ENCODE results near the gene OR2T8.

OR2T8 gene

GRCh38 chr1:247905181-247905580 lies 14.9 kb upstream of the OR2T8 start:
- no peak for TF ChIP-seq CTCF (IDR thresholded peaks at IDR 0.05; ENCODE audit: borderline replicate concordance, control extremely low read depth, extremely low read depth, insufficient read depth, missing control alignments)
- in situ Hi-C loops (cut with MboI; ENCODE audit: low sequenced_read_pairs, unreplicated experiment): no loop called here
- DNase-seq (ENCODE audit: low spot score): no peak

- TF ChIP-seq CTCF (IDR thresholded peaks at IDR 0.05; ENCODE audit: borderline replicate concordance, control extremely low read depth, extremely low read depth, insufficient read depth, missing control alignments): no peak
- DNase-seq (ENCODE audit: low spot score): no peak
- in situ Hi-C loops (cut with MboI; ENCODE audit: low sequenced_read_pairs, unreplicated experiment): no loop called here
Observed at GRCh38 chr1:247905910-247906503, 14.0 kb upstream of the OR2T8 start.

GRCh38 chr1:247906504-247907047 lies 13.5 kb upstream of the OR2T8 start:
- no peak for DNase-seq (ENCODE audit: low spot score)
- in situ Hi-C loops (cut with MboI; ENCODE audit: low sequenced_read_pairs, unreplicated experiment): no loop called here
- no peak for TF ChIP-seq CTCF (IDR thresholded peaks at IDR 0.05; ENCODE audit: borderline replicate concordance, control extremely low read depth, extremely low read depth, insufficient read depth, missing control alignments)

- no peak for TF ChIP-seq CTCF (IDR thresholded peaks at IDR 0.05; ENCODE audit: borderline replicate concordance, control extremely low read depth, extremely low read depth, insufficient read depth, missing control alignments)
- in situ Hi-C loops (cut with MboI; ENCODE audit: low sequenced_read_pairs, unreplicated experiment): no loop called here
- no peak for DNase-seq (ENCODE audit: low spot score)
Observed at GRCh38 chr1:247908766-247909165, 11.3 kb upstream of the OR2T8 start.

- no peak for DNase-seq (ENCODE audit: low spot score)
- in situ Hi-C loops (cut with MboI; ENCODE audit: low sequenced_read_pairs, unreplicated experiment): no loop called here
- no peak for TF ChIP-seq CTCF (IDR thresholded peaks at IDR 0.05; ENCODE audit: borderline replicate concordance, control extremely low read depth, extremely low read depth, insufficient read depth, missing control alignments)
Observed at GRCh38 chr1:247913786-247914185, 6.3 kb upstream of the OR2T8 start.

GRCh38 chr1:247914941-247915662 lies 5.0 kb upstream of the OR2T8 start:
- in situ Hi-C loops (cut with MboI; ENCODE audit: low sequenced_read_pairs, unreplicated experiment): no loop called here
- no peak for TF ChIP-seq CTCF (IDR thresholded peaks at IDR 0.05; ENCODE audit: borderline replicate concordance, control extremely low read depth, extremely low read depth, insufficient read depth, missing control alignments)
- DNase-seq (ENCODE audit: low spot score): no peak

All from GM13976 (cell line).